RWPE2 (cell line): ENCODE results near the gene PROC.

Source experiments
- ATAC-seq: fragments of 200-7000 bp; cut with Tn5 transposase; 3 replicates; pipeline ENCODE4 v1.9.1; 2021; ENCODE audit warnings: low read depth
- DNase-seq: peaks from one replicate; pipeline ENCODE4 v3.0.0-alpha.2; 2020; ENCODE audit warnings: low spot score
- H3K27ac ChIP-seq: fragments of 450-650 bp; 2 replicates; pipeline ENCODE4 v1.5.1; 2017; ENCODE audit warnings: mild to moderate bottlenecking; ENCODE audit not compliant: poor library complexity, severe bottlenecking
- H3K27me3 ChIP-seq: fragments of 250-450 bp; sonication (Bioruptor Pico); 2 replicates; pipeline ENCODE4 v1.5.1; 2021; ENCODE audit warnings: mild to moderate bottlenecking, moderate library complexity; ENCODE audit not compliant: insufficient read depth, poor library complexity, severe bottlenecking
- H3K36me3 ChIP-seq: fragments of 250-450 bp; sonication (Bioruptor Pico); 2 replicates; pipeline ENCODE4 v1.5.1; 2020; ENCODE audit warnings: low read depth, mild to moderate bottlenecking, moderate library complexity
- H3K4me1 ChIP-seq: fragments of 250-450 bp; sonication (Bioruptor Pico); 2 replicates; pipeline ENCODE4 v1.5.1; 2021; ENCODE audit warnings: mild to moderate bottlenecking, moderate library complexity; ENCODE audit not compliant: insufficient read depth, poor library complexity, severe bottlenecking
- H3K4me3 ChIP-seq: fragments of 250-450 bp; sonication (Bioruptor Pico); 2 replicates; pipeline ENCODE4 v1.5.1; 2021; ENCODE audit warnings: mild to moderate bottlenecking, moderate library complexity; ENCODE audit not compliant: severe bottlenecking
- H3K9me3 ChIP-seq: fragments of 250-450 bp; sonication (Bioruptor Pico); 2 replicates; pipeline ENCODE4 v1.5.1; 2021; ENCODE audit warnings: mild to moderate bottlenecking, moderate library complexity; ENCODE audit not compliant: severe bottlenecking
- TF ChIP-seq, protein P1 (sequence below): fragments of 450-650 bp; IDR thresholded peaks from one replicate; pipeline ENCODE4 v1.5.1; 2017; ENCODE audit warnings: mild to moderate bottlenecking, moderate library complexity; ENCODE audit not compliant: poor library complexity, severe bottlenecking

The PROC gene

DNA sequence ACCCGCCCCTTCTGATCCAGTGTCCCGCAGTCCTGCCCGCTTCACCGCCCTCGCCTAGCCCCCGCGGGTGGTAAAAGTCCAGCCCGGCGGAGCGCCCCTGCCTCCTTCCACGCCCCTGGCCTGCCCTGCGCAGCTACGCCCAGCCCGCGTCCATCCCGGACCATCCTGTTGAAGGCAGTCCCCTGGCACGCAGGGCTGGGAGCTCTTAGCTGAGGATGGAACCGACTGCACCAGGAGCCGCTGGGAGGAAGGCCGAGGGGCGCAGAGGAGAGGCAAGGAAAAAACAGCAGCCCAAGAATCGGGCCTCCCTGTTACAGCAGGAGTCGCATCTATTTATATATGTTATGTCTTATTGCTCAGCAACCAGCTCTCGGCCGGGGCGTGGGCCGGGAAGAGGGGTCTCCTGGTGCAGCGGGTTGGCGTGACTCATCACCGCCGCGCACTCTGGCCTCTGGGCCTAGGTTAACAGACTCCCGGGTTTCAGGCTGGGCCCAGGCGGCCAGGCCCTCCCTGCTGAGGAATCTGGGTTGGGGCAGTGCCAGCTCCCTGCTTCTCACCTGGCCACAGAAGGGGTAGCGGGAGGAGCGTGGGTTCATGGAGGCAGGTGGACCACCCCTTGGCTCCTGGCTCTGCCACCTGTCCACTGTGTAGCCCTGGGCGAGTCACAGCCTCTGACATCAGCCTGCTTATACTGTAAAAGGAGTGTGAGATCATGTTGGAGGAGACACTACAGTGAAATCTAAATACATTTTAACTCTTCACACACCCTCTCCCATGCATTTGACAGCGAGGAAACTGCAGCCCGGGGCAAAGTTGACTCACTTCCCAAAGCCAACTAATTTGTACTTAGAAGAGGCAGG, 17.1 kb upstream of the PROC start:
- Histone ChIP-seq H3K9me3 (no peaks in the 10 kb centered on the region), H3K27me3 (no peaks in the 10 kb centered on the region), H3K4me3 (no peak overlapping the region), H3K36me3 (no peaks in the 10 kb centered on the region), H3K4me1 (peaks cover 37% of the 10 kb centered on the region), H3K27ac (peak overlapping the region; percentile 87)
- ATAC-seq: peak; percentile 80
- peak; percentile 88 for DNase-seq
- TF ChIP-seq, protein P1, sequence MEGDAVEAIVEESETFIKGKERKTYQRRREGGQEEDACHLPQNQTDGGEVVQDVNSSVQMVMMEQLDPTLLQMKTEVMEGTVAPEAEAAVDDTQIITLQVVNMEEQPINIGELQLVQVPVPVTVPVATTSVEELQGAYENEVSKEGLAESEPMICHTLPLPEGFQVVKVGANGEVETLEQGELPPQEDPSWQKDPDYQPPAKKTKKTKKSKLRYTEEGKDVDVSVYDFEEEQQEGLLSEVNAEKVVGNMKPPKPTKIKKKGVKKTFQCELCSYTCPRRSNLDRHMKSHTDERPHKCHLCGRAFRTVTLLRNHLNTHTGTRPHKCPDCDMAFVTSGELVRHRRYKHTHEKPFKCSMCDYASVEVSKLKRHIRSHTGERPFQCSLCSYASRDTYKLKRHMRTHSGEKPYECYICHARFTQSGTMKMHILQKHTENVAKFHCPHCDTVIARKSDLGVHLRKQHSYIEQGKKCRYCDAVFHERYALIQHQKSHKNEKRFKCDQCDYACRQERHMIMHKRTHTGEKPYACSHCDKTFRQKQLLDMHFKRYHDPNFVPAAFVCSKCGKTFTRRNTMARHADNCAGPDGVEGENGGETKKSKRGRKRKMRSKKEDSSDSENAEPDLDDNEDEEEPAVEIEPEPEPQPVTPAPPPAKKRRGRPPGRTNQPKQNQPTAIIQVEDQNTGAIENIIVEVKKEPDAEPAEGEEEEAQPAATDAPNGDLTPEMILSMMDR: no peak

DNA sequence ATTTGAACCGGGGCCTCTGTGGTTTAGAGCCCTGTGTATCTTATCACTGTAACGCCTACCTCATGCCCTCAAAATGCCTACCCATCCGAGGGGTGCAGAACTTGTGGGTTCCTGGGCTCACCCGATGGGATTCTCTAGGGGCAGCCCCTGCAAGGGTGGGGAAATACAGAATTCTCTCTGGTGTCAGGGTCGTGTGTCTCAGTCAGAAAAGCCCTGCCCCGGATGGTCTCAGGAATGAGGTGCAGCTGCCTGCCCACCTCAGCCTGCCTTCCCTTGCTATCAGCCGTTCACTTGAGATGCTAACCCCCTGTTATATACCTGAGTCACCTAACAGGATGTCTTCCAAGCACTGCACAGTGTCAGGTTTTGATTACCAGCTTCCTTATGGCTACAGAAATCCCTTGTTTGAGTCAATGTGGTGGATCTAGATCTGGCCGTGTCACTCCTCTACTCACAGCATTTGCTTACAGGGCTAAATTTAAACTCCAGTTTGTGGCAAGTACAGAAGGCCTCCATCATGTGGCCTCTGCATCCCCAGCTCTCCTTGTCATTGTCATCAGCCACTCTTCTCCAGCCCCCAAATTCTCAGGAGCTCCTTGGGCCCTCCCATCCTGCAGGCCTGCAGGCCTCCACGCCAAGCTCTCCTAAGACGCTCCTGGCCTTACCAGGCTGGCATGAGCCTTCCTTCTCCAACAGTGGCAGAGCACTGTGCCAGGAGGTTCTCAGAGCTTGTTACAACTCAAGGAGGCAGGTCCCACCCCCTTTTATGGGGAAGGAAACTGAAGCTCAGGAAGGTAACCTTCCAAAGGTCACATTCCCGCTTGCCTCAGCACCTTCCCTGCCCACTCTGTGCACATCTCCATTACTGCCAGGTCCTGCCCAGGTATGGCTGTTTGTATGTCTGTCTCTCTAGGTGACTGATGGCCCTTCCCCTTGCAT, 16.2 kb upstream of the PROC start:
- H3K27me3 ChIP-seq: no peaks in the 10 kb centered on the region
- H3K36me3 ChIP-seq: no peaks in the 10 kb centered on the region
- TF ChIP-seq, protein P1: no peak
- ATAC-seq (peak; percentile 56), DNase-seq (no peak)
- H3K4me1 ChIP-seq: peaks cover 37% of the 10 kb centered on the region
- H3K4me3 ChIP-seq: no peak overlapping the region
- no peaks in the 10 kb centered on the region for H3K9me3 ChIP-seq
- H3K27ac ChIP-seq: peak overlapping the region; percentile 87

DNA sequence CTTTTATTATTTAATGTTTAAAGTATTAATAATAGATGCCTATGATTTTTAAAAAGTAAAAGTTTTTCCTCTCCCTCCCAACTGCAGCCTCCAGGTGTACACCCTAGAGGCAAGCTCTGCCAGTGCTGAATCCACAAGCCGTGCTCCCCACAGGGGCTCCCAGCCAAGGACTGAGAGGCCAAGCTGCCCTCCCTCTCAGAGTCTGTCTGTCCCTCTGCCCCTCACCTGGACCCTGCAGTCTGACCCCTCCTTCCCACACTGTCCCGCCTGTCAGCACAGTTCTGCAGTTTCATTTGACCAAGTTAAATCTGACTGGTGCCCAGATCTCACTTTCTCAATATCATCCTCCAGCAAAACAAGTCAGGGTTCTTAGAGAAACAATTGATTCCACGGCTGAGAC, 14.8 kb upstream of the PROC start:
- Histone ChIP-seq H3K27me3 (no peaks in the 10 kb centered on the region), H3K4me1 (peaks cover 33% of the 10 kb centered on the region), H3K9me3 (no peaks in the 10 kb centered on the region), H3K36me3 (no peaks in the 10 kb centered on the region), H3K27ac (no peak overlapping the region), H3K4me3 (no peak overlapping the region)
- no peak for ATAC-seq
- no peak for DNase-seq
- TF ChIP-seq, protein P1: no peak

DNA sequence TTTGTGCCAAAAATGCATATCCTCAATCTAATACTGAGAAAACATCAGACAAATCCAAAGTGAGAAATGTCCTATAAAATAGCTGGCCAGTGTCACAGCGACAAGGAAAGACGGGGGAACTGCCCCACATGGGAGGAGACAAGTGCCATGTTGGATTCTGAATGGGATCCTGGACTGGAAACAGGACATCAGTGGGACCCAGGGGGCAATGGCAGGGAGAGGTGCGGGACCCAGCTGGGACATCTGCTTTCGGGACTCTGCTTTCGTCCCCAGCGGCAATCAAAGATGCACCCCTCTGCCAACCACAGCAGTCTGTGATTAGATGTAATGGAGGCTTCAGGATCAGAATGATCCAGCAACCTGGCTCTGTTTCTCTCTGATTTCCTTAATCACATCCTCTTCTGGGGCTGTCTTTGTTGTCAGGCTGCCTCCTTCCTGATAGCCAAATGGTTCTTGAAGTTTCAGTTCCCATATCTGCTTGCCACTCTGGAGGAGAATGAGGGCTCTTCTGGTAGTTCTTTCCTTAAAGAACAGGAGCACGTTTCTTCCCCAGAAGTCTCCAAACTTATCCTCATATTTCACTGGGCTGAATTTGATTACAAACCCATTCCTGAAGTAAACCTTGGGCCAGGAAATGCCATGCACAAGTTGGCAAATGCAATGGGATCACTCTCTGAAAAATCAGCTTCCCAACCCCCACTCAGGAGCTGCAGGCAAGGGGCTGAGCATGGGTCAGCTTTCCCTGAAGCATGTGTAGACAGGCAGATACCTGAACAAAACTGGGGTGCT, 13.6 kb upstream of the PROC start:
- TF ChIP-seq, protein P1: no peak
- Histone ChIP-seq H3K36me3 (no peaks in the 10 kb centered on the region), H3K4me3 (no peak overlapping the region), H3K27ac (no peak overlapping the region), H3K27me3 (no peaks in the 10 kb centered on the region), H3K9me3 (no peaks in the 10 kb centered on the region), H3K4me1 (peaks cover 36% of the 10 kb centered on the region)
- ATAC-seq: no peak
- no peak for DNase-seq
